Raji (cell line): Measurements from ENCODE around the gene TTC38.

Experiments
- POLR2A ChIP-seq: IDR thresholded peaks from 2 replicates; pipeline ENCODE4 v1.6.1; 2011; ENCODE audit warnings: low read depth, low read length, control low read depth; ENCODE audit not compliant: insufficient read depth

The TTC38 gene

DNA sequence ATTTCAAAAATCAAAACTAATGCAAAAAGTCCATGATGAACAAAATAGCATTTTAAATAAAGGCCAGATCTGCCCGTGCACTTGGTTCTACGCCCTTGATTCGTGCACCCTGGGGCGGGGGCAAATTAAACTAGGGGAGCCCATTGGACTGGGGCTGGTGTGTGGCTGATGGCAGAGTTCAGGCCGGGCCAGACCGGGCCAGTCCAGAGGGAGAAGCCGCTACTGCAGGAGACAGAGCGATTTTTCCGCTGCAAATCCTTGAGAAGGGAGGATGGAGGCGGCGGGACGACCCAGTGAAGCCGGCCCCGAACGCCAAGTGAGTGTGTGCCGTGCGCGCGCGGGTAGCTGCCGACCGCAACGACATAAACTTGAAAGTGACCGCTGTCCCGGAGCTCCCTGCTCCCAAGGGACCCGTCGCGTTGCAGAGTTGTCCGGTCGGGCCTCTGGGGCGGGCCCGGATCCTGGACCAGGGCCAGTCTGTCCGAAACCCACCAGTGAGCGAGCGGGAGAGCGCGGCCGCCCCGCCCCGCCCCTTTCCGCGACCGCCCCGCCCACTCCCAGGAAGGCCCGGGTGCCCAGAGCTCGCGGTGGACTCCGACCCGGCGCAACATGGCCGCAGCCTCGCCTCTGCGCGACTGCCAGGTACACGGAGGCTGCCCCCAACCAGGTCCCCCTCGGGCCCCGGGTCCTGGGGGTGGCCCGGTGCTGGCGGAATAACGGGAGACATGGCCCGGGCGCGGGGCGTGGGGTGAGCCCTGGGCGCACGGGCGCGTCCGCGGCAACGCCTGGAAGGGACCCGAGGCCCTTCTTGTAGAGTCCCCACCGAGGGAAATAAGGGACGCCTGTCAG is at the start of gene TTC38:
Gene TTC38, plus strand, starts transcription at position 578 of the 849 bp plus-strand sequence. Its CDS starts 32 bp downstream, at position 610.
- no peak for TF ChIP-seq POLR2A

DNA sequence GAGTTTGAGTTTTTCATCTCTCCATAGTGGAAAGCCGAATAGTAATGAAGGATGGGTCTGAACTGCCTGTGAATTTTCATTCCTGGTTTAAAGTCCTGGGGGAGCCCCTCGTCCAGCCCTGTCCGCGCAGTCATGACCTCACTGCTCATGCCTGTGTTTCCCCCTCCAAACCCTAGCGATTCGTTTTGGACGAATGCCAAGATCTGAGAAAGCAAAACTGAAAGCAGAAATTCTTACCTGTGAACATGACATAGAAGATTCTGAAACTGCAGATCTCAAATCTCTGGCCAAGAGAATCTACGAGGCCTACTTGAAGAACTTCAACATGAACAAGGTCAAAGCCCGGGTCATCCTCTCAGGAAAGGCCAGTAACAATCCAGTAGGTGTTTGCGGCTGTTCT is 48.2 kb upstream of the TTC38 start:
- no peak for TF ChIP-seq POLR2A

GRCh38 chr22:46220921-46221320 is 46.9 kb upstream of the TTC38 start:
- TF ChIP-seq POLR2A = no peak

- TF ChIP-seq POLR2A = no peak
These were observed 43.5 kb upstream of the TTC38 start for GRCh38 chr22:46224044-46224897.

DNA sequence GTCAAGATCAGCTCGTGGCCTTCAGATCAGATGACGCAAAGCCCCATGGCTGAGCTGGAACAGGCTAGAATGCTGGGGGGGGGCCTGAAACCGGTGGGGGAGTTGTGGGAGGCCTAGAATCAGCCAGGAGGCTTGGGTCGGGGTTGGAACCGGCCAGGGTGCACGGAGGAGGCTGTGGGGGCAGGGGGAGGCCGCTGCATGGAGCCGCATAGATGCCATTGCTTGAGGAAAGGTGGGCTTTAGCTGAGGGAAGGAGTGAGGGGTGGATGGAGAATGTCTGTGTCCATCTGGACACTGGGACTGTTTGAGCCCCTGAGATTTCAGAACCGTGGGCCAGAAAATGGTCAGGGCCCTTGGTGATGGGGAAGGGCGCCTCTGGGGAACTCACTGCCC is 42.9 kb upstream of the TTC38 start:
- TF ChIP-seq POLR2A = no peak

- no peak for TF ChIP-seq POLR2A
These were observed 42.2 kb upstream of the TTC38 start for GRCh38 chr22:46225631-46226030.

- TF ChIP-seq POLR2A = no peak
These were observed 41.2 kb upstream of the TTC38 start for GRCh38 chr22:46226577-46226976.

DNA sequence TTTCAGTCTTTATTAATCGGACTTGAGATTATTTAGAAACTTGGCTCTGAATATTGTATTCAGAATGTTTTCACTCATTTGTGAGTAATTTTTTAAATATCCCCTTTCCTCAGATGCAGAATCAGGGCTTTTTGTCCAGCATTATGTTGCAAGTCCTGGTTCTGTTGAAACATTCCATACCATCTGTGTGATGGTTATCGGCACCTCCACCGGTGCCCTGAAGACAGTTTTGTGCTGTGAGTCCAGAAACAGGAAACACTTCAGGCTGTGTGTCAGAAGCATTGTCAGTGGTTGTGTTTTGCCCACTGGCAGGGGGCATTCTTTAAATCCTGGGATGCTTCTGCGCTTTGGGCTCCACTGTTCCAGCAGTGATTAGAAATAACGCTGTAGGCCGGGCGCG is 38.1 kb upstream of the TTC38 start:
- no peak for TF ChIP-seq POLR2A

DNA sequence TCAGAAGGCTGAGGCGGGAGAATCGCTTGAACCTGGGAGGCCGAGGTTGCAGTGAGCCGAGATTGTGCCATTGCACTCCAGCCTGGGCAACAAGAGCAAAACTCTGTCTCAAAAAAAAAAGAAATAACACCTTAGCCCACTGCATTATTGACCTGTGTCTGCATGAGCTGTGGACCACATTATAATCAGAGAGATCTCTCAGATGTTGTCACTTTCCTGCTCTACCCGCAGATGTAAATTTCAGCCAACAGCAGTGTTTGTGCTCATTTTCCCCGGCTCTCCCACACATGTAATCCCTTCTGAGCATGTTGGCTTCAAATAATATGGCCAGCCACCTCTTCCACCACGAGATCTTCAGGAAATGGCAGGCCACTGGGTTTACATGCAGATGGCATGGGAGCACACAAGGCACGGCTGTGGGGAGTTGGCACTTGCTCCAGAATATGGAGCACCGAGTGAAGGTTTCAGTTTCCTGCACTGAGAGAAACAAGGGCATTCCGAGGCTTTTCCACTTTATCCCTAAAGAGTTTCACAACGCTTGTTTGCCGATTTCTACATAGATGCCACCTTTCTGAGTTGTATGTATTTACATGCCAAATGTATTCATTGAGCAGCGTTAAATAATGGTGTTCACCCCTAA is 37.4 kb upstream of the TTC38 start:
- TF ChIP-seq POLR2A = no peak

- no peak for TF ChIP-seq POLR2A
These were observed 34.6 kb upstream of the TTC38 start for GRCh38 chr22:46233231-46233630.

GRCh38 chr22:46234969-46235368 is 32.8 kb upstream of the TTC38 start:
- no peak for TF ChIP-seq POLR2A

DNA sequence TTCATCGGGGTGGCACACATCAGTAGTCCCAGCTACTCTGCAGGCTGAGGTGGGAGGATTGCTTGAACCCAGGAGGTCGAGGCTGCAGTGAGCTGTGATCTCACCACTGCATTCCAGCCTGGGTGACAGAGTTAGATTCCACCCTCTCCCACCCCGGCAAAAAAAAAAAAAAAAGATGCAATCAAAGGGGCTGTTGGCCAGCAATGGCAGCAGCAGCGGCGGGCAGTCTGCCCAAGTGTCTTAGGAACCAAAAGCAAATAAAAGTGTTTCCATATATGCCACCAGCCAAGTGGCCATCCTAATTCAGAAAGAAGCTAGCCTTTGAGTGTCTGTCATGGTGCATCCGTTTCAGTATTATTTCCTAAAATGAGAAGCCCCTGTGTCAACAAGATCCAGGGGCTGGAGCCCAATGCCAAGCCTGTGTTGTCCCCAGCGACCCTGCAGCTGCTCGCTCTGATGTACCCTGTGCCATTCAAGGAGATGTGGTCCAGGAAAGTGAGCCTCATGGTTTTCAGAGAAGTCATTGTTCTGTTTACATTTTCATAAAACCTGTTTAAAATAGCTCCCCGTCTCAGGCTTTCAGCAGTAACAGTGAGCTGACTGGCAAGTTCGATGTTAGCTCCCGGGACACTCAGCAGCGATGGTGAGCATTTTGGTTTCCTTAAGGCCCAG is 30.2 kb upstream of the TTC38 start:
- TF ChIP-seq POLR2A = no peak

DNA sequence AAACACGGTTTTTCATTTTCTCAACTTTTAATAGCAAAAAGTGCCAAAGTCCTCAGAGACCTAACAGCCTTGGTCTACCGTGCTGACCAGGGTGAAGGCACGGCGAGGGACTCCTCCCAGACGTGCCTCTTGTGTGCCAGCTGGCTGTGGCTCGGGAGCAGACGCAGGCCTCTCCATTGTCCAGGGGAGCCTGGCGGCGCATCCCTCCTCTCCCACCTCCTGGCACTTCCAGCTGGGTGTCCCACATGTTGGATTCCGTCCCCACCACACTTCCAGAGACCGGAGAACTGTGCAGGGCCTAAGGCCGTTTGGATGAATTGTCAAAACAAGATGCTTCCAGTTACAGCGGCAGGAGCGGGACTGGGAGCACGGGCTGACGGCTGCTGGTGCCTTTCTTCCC is 29.3 kb upstream of the TTC38 start:
- no peak for TF ChIP-seq POLR2A

DNA sequence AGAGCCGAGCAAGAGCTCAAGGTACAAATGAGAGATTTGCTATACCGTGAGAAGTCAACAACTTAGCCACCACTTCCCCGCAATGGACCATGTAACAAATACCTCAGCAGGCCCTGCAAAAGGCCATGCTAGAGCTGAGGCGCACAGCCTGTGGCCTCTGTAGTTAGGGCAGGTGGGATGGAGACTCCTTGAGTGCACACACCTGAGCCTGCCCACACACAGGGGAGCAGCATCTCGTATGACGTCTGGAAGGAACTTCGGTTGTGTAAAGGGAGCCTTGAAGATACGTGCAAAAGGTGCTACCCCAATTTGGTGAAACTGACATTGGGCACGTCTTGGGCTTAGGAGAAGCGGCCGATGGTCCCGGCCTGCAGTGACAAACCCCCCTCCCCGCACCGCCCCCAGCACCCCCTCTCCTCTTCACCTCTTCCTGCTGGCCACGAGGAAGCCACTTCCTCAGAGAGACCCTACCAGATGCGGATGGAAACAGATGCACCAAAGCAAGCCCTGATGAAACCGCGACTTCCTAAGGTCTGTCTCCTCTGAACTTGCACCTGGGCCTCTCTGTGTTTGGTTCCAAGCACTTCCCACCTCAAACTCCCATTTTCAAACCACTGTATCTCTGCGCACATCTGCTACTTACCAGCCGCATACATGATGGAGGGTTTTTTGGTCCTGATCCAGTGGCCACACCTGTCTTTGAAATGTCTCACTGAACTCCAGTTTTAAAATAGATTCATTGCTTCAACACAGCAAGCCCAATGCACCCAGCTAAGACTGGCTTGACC is 28.4 kb upstream of the TTC38 start:
- TF ChIP-seq POLR2A = no peak
